T47D (cell line): ENCODE data around the gene ZNF521.

Source experiments
- DNase-seq, 2 experiments: peaks; one replicate each; pipeline versions ENCODE4 v3.0.0 to v3.0.0-alpha.2; 2011 to 2012; ENCODE audit warnings: low read depth in 1 of 2, low spot score in 1 of 2
- JUND ChIP-seq: IDR thresholded peaks from 2 replicates; pipeline ENCODE4 v1.6.1; 2012; ENCODE audit warnings: low read depth
- in situ Hi-C: cut with HindIII; loops from 2 replicates; pipeline ENCODE4 v1.10.0; 2016; ENCODE audit warnings: low sequenced_read_pairs, low pct_unique_long_range_greater_than_20kb

ZNF521 gene

DNA sequence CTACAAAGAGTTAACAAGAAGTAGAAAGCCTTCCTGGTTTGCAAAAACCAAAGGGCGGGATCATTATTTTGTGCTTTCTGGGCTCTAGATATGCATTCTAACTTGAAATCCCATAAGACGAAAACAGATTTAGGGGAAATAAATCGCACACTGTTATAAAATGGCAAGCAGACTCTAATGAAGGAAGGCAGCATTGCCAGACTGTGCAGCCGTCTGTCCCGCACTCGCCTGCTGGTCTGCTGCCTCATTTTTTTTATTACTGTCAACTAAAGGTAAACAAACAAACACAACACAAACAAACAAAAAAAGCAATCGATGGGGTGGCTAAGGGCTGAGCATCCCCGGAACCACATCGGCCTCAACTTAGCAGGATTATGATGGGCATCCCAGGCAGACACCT lies 24.4 kb downstream of the ZNF521 start:
- TF ChIP-seq JUND = no peak
- no peak for DNase-seq
- in situ Hi-C loops = no loop called here

DNA sequence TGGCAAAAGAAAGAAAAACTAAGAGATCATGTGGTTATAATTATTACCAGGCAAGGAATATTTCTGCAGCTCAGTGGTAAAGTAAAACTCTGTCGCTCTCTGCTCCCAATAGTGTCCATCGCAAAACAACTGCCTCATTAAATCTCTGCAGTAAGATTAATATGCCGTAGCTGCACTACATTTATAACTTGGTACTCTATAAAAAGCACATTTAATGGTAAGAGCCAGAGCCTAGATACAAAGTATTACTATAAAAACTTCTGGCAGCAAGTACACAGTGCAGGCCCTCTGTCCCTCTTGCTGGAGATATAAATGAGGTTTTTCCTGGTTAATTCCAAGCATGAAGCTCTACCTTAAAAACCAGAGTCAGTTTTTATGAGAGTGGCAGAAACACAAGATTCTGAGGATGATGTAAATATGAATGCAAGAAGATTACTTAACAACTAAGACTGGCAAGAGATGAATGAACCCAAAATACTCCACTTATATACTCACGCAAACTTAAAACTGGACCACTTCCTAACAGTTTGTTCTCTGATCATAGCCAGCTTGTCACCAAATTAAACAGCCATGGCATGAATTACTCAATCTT lies 25.5 kb downstream of the ZNF521 start:
- in situ Hi-C loops = no loop called here
- no peak for DNase-seq
- TF ChIP-seq JUND = no peak

DNA sequence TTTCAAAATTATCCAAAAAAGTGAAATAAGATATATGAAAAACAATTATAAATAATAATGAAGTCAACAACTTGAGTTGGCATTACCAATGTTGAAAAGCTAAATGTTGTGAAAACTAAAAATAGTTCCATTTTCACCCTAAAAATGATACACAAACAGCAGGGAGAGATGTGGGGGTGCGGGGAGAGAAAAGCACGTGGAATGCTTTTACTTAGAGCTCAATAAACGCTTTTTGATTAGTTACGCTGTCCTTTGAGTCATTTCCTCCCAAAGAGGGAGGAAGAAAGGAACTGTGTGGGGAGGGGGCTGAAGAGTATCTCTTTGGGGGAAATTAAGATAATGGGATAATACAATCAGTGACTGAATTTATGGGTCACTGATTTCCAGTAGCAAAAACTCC lies 29.2 kb downstream of the ZNF521 start:
- no peak for TF ChIP-seq JUND
- in situ Hi-C loops = no loop called here
- no peak for DNase-seq

DNA sequence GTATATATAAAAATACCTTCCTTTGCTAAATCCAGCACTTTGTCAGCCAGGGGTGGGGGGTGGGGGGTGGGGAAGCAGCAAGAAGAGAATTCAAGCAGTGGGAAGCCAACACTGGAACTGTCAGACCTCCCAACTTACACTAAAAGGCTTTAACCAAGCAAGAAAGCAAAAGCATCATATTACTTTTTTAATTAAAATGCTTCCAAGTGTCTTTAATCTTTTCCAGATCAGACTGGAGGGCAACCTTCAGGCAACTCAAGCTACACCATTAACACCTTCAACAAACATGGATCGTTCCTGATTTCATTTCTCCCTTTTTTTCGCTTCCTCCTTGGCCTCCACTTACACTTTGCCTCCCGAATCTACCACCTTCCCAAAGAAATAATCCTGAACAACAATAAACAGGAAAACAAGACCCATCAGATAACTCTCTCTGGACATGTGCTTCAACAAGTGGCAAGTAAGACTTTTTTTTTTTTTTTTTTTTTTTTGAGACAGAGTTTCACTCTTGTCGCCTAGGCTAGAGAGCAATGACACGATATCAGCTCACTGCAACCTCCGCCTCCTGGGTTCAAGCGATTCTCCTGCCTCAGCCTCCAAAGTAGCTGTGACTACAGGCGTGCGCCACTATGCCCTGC lies 35.5 kb downstream of the ZNF521 start:
- in situ Hi-C loops = no loop called here
- no peak for DNase-seq
- TF ChIP-seq JUND = no peak

DNA sequence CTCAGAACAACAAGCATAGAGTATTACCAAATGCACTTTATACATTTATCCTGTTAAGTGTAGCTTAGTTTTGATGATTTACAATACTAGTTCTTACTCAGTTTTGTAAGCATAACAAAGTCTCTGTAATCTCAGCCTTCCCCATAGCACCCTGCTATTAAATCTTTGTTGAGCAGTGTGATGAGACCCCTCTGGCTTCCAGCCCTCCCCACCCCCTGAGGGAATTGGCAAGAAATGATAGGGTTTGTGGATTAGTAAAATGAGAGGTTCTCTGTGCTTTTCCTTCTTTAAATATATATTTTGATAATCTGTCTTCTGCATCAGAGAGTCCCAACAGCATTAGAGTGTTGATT lies 37.2 kb downstream of the ZNF521 start:
- in situ Hi-C loops = no loop called here
- no peak for DNase-seq

DNA sequence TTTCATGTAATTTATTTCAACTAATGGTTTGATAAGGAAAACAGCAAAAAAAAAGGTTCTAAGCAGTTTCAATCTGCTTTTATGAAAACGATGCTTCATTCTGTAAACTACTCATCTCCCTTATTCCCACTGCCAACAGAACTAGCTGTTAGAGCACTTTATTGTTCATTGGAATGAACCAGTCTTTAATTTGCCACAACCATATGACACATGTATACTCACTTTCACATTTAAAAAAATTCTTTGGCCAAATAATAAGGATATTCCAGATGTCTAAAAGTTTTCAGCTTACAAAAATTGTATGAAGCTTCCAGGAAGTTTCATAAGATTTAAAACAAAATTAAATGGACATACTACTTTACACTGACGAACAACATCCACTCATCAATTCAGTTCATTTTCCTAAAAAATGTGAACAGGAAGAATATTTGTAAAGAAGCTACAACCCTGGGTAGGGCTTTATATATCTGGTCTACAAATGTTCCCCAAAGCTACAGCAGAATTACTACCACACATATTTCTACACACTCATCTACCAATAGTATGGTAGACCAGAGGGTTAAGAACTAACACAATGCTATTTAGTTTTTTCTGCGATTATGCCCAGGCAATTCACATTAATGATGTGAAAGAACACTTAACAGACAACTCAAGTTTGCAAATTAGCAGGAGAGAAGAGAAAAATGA lies 37.7 kb downstream of the ZNF521 start:
- TF ChIP-seq JUND = no peak
- no peak for DNase-seq
- in situ Hi-C loops = no loop called here

More for the DNA sequence above, 37.2 kb downstream of the ZNF521 start:
- TF ChIP-seq JUND = no peak

DNA sequence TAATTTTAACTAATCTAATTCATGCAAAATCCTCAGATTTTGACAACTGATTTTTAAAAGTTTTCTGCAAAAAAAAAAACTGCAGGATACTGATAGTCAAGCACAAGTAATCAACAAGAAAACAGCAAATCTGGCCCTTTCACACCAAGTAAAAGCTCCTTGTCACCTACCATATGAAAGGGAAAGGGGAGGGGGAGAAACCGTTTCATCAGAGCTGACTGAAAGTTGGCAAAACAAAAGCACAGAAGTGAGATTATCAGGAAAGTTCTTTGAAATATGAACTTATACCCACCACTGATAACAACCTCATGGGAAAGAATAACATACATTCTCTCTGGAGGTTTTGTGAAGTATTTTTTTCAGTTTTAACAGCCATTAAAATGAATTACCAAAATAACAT lies 38.7 kb downstream of the ZNF521 start:
- DNase-seq = no peak
- no peak for TF ChIP-seq JUND
- in situ Hi-C loops = no loop called here

DNA sequence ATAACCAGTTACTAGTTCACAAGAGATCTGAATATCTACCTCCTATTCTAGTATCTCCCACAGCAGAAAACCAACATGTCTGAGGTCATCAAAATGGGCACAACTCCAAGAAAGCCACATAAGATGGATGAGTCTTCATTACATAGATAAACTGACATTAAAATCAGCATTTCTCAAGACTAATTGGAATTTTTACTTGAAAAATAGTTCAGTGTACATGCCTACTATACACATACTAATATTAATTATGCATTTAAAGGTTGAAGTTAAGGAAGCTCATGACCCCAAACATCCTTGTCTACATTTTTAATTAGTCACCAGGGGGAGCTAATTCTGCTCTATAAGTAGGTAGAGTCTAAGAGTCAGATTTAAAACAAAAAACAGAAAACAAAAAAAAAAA lies 41.9 kb downstream of the ZNF521 start:
- TF ChIP-seq JUND = no peak

DNA sequence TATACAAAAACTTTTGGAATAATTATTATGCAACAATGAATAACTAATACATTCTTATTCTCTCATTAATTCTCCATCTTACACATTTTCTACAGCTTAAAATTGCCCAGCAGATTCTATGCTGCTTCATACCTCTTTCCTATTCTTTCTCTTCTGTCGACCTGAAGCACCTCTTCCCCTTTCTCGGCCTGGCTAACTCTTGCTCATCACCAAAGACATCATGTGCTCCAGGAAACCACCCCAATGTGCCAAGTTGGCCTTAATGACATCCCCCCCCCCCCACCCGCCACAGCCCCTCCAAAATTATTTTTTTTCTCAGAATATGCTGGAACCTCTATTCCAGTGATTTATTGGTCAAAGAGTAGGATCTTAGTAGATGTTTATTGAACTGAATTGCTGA lies 43.6 kb downstream of the ZNF521 start:
- no peak for DNase-seq
- in situ Hi-C loops = no loop called here

More for the DNA sequence above, 41.9 kb downstream of the ZNF521 start:
- in situ Hi-C loops = no loop called here
- no peak for DNase-seq

DNA sequence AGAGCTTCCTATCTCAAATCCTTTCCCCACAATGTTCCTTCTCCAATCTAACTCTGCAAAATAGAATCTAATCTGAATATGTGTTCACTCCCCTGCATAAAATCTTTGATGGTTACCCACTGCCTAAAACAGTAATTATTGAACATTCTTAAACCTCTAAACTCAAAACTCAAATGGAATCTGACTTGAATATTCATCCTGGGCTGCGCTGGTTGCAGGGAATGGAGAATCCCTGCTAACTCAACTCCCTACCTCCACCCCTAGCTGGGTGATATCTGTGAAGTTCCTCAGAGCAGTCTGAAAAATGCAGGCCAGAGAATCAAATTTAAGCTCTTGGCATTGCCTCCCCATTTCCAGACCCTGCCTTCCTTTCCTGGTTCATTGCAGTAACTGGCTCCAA lies 44.8 kb downstream of the ZNF521 start:
- in situ Hi-C loops = no loop called here
- DNase-seq = no peak
- TF ChIP-seq JUND = no peak

More for the DNA sequence above, 43.6 kb downstream of the ZNF521 start:
- no peak for TF ChIP-seq JUND

DNA sequence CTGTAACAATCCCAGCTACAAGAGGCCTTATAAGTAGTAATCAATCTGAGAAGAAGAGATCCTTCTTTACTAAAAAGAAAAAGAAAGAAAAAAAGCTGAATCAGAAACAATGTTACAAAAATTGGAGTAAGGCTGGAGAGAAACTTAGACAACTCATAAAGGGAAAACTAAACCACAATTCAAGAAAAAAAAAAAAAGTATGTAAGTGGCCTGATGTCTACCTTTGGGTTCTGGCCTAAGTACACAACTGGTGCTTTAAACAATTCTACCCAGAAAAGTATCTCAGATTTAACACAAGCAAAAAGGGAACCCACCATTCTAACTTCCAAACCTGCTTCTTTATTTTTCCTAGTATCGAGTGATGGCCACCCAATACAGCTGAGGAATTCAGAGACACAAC lies 45.3 kb downstream of the ZNF521 start:
- TF ChIP-seq JUND = no peak
- no peak for DNase-seq

DNA sequence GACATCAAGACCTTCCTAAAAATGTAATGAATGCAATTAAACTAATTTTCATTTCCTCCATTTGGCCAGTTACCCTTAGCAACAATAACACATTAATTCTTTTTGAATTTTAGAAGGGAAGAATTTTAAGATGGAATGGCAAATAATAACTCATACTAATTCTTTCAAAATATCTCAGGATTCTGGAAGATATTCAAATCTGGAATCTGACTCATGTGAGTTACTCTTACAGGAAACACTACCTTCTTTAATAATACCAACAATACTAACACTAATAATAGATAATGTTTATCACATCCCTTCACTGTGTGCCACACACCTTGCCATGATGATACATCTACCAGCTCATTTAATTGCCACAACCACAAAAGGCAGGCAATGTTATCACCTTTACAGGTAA lies 46.4 kb downstream of the ZNF521 start:
- no peak for DNase-seq
- in situ Hi-C loops = no loop called here
- no peak for TF ChIP-seq JUND

More for the DNA sequence above, 45.3 kb downstream of the ZNF521 start:
- in situ Hi-C loops = no loop called here

DNA sequence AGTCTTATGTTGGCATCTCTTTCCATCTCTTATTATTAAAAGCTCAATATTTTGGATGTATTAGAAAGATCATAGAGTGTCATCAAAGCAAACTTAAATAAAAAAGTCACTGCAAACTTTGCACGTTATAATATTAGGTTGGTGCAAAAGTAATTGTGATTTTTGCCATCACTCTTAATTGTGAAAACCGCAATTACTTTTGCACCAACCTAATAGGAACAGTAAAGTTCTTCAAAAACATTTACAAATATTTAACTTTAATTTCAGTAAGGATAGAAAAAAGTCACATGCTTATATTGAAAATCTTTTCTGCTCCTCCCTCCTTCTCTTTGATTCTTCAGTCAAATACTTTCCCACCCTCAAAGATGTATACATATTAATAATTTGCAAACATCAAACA lies 51.5 kb downstream of the ZNF521 start:
- in situ Hi-C loops = no loop called here
- no peak for TF ChIP-seq JUND

More for the DNA sequence above, 51.5 kb downstream of the ZNF521 start:
- DNase-seq = no peak
